ENCODE data around the gene GDF7.

The GDF7 gene

DNA sequence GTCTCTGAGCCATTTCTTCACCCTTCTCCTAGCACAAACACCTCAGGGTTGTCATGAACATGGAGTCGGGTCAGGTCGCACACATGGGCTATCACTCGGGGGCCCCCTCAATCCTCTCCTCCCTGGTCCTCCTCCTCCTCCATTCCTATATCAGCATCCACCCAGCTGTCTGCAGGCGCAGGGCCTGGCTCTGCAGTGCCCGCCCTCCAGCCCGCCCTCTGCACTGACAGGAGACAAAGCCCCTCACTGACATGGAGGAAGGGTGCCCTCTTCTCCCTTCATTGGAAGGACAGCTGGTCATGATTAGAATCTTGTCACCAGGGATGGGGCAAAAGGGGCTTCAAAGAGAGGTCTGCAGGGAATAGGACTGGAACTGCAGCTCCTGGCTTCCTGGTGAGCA, 37.8 kb upstream of the GDF7 start:
- H3K4me3 ChIP-seq (ENCODE audit: low read depth, low read length), result no peak overlapping the region
- no peak for TF ChIP-seq CTCF (IDR thresholded peaks at IDR 0.05; ENCODE audit: borderline replicate concordance, insufficient read depth, low read depth, low read length)

DNA sequence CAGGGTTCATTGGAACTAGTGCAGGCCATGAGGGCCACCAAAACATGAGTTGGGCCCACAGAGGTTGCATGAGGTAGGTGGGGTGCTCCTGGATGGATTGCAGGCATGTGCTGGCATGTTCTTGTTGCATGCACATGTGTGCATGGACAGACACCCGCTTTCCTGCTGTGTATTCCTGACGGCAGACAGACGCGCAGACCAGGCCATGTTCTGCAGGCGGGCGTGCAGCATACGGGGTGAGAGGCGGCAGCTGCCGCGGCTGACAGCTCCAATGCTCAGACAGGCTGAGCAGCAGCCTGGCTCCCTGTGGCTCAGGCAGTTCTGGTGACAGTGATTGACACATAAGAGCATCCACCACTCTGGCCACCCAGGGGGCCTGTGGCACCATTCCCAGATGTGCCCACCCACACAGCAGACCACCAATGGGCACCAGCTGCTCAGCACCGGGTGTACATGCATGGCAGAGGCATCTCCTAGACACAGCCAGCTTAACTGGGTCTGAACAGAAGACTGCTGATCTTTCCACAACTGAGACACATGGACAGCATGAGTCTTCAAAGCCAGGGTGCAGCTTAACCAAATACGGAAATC, 37.3 kb upstream of the GDF7 start:
- no peak for TF ChIP-seq CTCF (IDR thresholded peaks at IDR 0.05; ENCODE audit: borderline replicate concordance, insufficient read depth, low read depth, low read length)
- H3K4me3 ChIP-seq (ENCODE audit: low read depth, low read length), result no peak overlapping the region

- H3K4me3 ChIP-seq (ENCODE audit: low read depth, low read length), result no peak overlapping the region
- TF ChIP-seq CTCF (IDR thresholded peaks at IDR 0.05; ENCODE audit: borderline replicate concordance, insufficient read depth, low read depth, low read length), result no peak
Measured at GRCh38 chr2:20630967-20631366, 36.0 kb upstream of the GDF7 start.

DNA sequence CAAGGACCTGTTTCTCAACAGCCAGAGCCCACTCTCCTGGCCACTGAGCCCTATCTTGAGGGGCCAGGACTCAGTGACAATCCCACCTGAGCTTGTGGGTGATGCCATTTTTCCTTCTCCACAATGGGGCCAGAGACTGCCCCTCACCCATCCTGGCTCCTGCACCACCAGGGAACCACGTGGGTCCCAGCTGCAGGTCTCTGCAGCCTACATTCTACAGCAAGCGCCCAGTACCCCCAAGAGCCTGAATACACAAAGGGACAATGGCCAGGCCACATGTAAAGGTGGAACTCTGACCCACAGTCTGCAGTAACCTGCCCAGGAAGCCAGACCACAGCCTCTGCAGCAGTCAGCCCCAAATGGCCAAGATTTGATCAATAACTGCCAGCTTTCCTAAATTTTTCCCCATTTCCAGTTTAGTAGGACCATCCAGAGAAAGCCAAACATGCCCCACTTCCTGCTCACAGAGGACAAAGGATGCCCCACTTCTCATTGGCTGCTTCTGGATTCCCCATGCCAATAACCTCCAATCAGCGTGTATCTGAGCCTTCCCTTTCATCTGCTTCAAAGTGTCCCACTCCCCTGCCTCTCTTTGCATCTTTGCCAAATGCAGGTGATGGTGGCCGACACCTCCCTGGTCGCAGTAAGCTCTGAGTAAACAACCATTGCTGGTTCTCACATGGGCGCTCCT, 35.2 kb upstream of the GDF7 start:
- no peak overlapping the region for H3K4me3 ChIP-seq (ENCODE audit: low read depth, low read length)
- TF ChIP-seq CTCF (IDR thresholded peaks at IDR 0.05; ENCODE audit: borderline replicate concordance, insufficient read depth, low read depth, low read length), result no peak

- no peak for TF ChIP-seq CTCF (IDR thresholded peaks at IDR 0.05; ENCODE audit: borderline replicate concordance, insufficient read depth, low read depth, low read length)
- no peak overlapping the region for H3K4me3 ChIP-seq (ENCODE audit: low read depth, low read length)
Measured at GRCh38 chr2:20632446-20632990, 34.4 kb upstream of the GDF7 start.

GRCh38 chr2:20633001-20633400, 33.9 kb upstream of the GDF7 start:
- H3K4me3 ChIP-seq (ENCODE audit: low read depth, low read length), result no peak overlapping the region
- no peak for TF ChIP-seq CTCF (IDR thresholded peaks at IDR 0.05; ENCODE audit: borderline replicate concordance, insufficient read depth, low read depth, low read length)
